WTC11 (cell line): ENCODE data around the gene SPNS3. TPM values are rescaled to one million over a fixed set of nuclear protein-coding genes. Genes with fewer than 3 reads are reported as not detected.

Experiments used
- ATAC-seq: fragments of 200-7000 bp; cut with Tn5 transposase; 2 replicates; pipeline ENCODE4 v1.10.0; 2021; ENCODE audit warnings: mild to moderate bottlenecking, moderate library complexity
- CTCF ChIA-PET: fragments of 300-600 bp; sonication (Branson Sonifier 250); formaldehyde crosslinking; loops from one replicate; lab custom pipeline; 2021; ENCODE audit warnings: antibody characterized with exemption; lab: Charles Lee
- POLR2A ChIA-PET: fragments of 350-600 bp; sonication (Branson Sonifier 250); formaldehyde crosslinking; loops from one replicate; lab custom pipeline; 2021; ENCODE audit warnings: antibody characterized with exemption; lab: Charles Lee
- DNase-seq: peaks from one replicate; pipeline ENCODE4 v3.0.0; 2021; ENCODE audit warnings: low spot score
- H3K27ac Mint-ChIP-seq: 2 replicates; pipeline ENCODE4 v1.8.0; 2021; ENCODE audit warnings: mixed read lengths
- H3K27me3 Mint-ChIP-seq: 2 replicates; pipeline ENCODE4 v1.8.0; 2021; ENCODE audit warnings: low read depth, mild to moderate bottlenecking, moderate library complexity, mixed read lengths
- H3K36me3 Mint-ChIP-seq: 2 replicates; pipeline ENCODE4 v1.8.0; 2021; ENCODE audit warnings: mixed read lengths
- H3K4me1 Mint-ChIP-seq: 2 replicates; pipeline ENCODE4 v1.8.0; 2022; ENCODE audit warnings: mixed read lengths
- H3K4me3 Mint-ChIP-seq: 2 replicates; pipeline ENCODE4 v1.8.0; 2021; ENCODE audit warnings: mild to moderate bottlenecking, moderate library complexity, mixed read lengths
- H3K9me3 Mint-ChIP-seq: 2 replicates; pipeline ENCODE4 v1.8.0; 2021; ENCODE audit warnings: mixed read lengths
- ELF4 ChIP-seq: sonication (generic); formaldehyde crosslinking; IDR thresholded peaks from 2 replicates; pipeline ENCODE4 v1.8.1; 2022; ENCODE audit warnings: low read depth, mild to moderate bottlenecking, moderate library complexity, missing genetic modification reagents
- ETV6 ChIP-seq: sonication (generic); formaldehyde crosslinking; IDR thresholded peaks from 2 replicates; pipeline ENCODE4 v1.8.1; 2022; ENCODE audit warnings: mild to moderate bottlenecking, missing genetic modification reagents
- FOXJ3 ChIP-seq: sonication (generic); formaldehyde crosslinking; IDR thresholded peaks from 2 replicates; pipeline ENCODE4 v1.9.0; 2021; ENCODE audit warnings: missing genetic modification reagents, mild to moderate bottlenecking, borderline replicate concordance
- FOXK1 ChIP-seq: sonication (generic); formaldehyde crosslinking; IDR thresholded peaks from 2 replicates; pipeline ENCODE4 v1.8.0; 2022; ENCODE audit warnings: mild to moderate bottlenecking, moderate library complexity, missing genetic modification reagents
- KAT7 ChIP-seq: sonication (generic); formaldehyde crosslinking; IDR thresholded peaks from 2 replicates; pipeline ENCODE4 v1.8.1; 2023; ENCODE audit warnings: missing genetic modification reagents, mild to moderate bottlenecking, borderline replicate concordance
- NFATC4 ChIP-seq: fragments of 250-450 bp; sonication (Bioruptor Pico); IDR thresholded peaks from 2 replicates; pipeline ENCODE4 v1.9.0; 2021; ENCODE audit warnings: mild to moderate bottlenecking
- NFE2L1 ChIP-seq: sonication (generic); formaldehyde crosslinking; IDR thresholded peaks from 2 replicates; pipeline ENCODE4 v1.8.1; 2023; ENCODE audit warnings: missing genetic modification reagents
- TCF7 ChIP-seq: sonication (generic); formaldehyde crosslinking; IDR thresholded peaks from 2 replicates; pipeline ENCODE4 v1.8.0; 2022; ENCODE audit warnings: mild to moderate bottlenecking, low read depth, missing genetic modification reagents, moderate library complexity
- ZNF121 ChIP-seq: sonication (generic); formaldehyde crosslinking; IDR thresholded peaks from 2 replicates; pipeline ENCODE4 v1.8.0; 2023; ENCODE audit warnings: missing genetic modification reagents
- ZNF219 ChIP-seq: sonication (generic); formaldehyde crosslinking; IDR thresholded peaks from 2 replicates; pipeline ENCODE4 v1.8.0; 2023; ENCODE audit warnings: missing genetic modification reagents, mild to moderate bottlenecking, borderline replicate concordance
- ZNF232 ChIP-seq: sonication (generic); formaldehyde crosslinking; IDR thresholded peaks from 2 replicates; pipeline ENCODE4 v1.8.0; 2022; ENCODE audit warnings: mild to moderate bottlenecking, missing genetic modification reagents
- ZNF423 ChIP-seq: fragments of 250-450 bp; sonication (Bioruptor Pico); IDR thresholded peaks from 2 replicates; pipeline ENCODE4 v2.1.2; 2022; ENCODE audit warnings: mild to moderate bottlenecking, moderate library complexity
- total RNA-seq: library from RNA; stranded (reverse); gene quantifications from 3 replicates; pipeline ENCODE4 v1.2.3, GENCODE V29; 2021
- TF ChIP-seq, protein P1 (sequence below): sonication (generic); formaldehyde crosslinking; IDR thresholded peaks from 2 replicates; pipeline ENCODE4 v1.8.0; 2023; ENCODE audit warnings: mild to moderate bottlenecking, missing genetic modification reagents
- TF ChIP-seq, protein P2 (sequence below): sonication (generic); formaldehyde crosslinking; IDR thresholded peaks from 2 replicates; pipeline ENCODE4 v1.8.1; 2022; ENCODE audit warnings: low read depth, mild to moderate bottlenecking, moderate library complexity, missing genetic modification reagents, borderline replicate concordance
- TF ChIP-seq, protein P3 (sequence below): sonication (generic); formaldehyde crosslinking; IDR thresholded peaks from 2 replicates; pipeline ENCODE4 v1.8.0; 2022; ENCODE audit warnings: missing genetic modification reagents
- TF ChIP-seq, protein P4 (sequence below): fragments of 250-450 bp; sonication (Bioruptor Pico); IDR thresholded peaks from 2 replicates; pipeline ENCODE4 v1.9.0; 2021; ENCODE audit warnings: moderate library complexity, mild to moderate bottlenecking, inconsistent platforms, borderline replicate concordance
- TF ChIP-seq, protein P5 (sequence below): fragments of 250-450 bp; sonication (Bioruptor Pico); conservative IDR thresholded peaks from 2 replicates; pipeline ENCODE4 v1.9.0; 2021; ENCODE audit warnings: mild to moderate bottlenecking

Gene SPNS3
- total RNA-seq, 1 experiment from 2014 or later, result not detected

DNA sequence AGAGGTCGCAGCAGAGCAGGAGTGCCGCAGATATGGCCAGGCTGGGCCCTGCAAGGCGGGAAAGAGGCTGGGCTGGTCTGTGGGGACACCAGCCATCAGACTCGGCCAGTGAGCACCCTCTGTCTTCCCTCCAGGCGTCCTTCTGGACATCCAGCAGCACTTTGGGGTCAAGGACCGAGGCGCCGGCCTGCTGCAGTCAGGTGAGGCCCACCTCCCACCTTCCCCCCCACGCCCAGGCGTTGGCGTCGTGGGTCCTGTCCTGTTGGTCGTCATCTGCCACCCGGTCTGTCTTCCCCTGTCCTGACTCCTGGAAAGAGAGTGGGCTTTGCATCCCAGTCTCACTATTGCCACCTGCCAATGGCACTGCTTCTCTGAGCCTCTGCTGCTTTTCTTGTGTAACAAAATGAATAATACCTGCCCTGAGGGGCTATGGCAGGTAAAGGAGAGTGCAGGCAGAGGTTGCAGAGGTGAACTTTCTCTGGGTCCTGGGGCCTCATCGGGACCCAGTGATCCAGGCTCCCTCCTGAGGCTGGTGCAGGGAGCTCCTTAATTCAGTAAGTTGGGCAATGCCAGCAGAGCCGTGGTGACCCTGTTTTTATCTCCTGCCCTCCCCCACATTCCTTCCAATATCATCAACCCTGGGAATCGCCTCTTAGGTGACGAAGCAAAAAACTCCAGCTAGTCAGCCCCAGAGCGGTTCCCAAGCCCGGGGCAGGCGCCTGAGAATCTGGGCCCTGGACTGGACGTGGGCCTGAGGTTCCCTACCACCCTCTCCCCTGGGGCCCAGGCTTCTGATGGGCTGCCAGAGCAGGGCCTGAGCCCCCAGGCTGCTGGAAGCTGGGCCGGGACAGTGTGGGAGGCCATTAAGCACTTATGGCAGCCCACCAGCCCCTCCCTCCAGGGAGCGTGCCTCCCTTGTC lies 79.6 kb downstream of the SPNS3 start:
- Mint-ChIP-seq H3K27me3 (peaks cover 21% of the 10 kb centered on the region), H3K4me3 (no peak overlapping the region), H3K4me1 (peaks cover 7% of the 10 kb centered on the region), H3K36me3 (no peaks in the 10 kb centered on the region), H3K9me3 (no peaks in the 10 kb centered on the region), H3K27ac (no peak overlapping the region)
- DNase-seq (no peak), ATAC-seq (no peak; the same call in 1 of the 2 replicates)
- TF ChIP-seq TCF7 (CRISPR knock-in tag), result no peak
- TF ChIP-seq FOXJ3, result no peak
- TF ChIP-seq KAT7, result no peak
- no peak for TF ChIP-seq NFE2L1 (CRISPR knock-in tag)
- TF ChIP-seq ELF4 (CRISPR knock-in tag), result no peak
- no peak for TF ChIP-seq ZNF232 (CRISPR knock-in tag)
- no peak for TF ChIP-seq ZNF121 (CRISPR knock-in tag)
- TF ChIP-seq, protein P1, sequence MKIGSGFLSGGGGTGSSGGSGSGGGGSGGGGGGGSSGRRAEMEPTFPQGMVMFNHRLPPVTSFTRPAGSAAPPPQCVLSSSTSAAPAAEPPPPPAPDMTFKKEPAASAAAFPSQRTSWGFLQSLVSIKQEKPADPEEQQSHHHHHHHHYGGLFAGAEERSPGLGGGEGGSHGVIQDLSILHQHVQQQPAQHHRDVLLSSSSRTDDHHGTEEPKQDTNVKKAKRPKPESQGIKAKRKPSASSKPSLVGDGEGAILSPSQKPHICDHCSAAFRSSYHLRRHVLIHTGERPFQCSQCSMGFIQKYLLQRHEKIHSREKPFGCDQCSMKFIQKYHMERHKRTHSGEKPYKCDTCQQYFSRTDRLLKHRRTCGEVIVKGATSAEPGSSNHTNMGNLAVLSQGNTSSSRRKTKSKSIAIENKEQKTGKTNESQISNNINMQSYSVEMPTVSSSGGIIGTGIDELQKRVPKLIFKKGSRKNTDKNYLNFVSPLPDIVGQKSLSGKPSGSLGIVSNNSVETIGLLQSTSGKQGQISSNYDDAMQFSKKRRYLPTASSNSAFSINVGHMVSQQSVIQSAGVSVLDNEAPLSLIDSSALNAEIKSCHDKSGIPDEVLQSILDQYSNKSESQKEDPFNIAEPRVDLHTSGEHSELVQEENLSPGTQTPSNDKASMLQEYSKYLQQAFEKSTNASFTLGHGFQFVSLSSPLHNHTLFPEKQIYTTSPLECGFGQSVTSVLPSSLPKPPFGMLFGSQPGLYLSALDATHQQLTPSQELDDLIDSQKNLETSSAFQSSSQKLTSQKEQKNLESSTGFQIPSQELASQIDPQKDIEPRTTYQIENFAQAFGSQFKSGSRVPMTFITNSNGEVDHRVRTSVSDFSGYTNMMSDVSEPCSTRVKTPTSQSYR (CRISPR knock-in tag), result no peak
- TF ChIP-seq, protein P2, sequence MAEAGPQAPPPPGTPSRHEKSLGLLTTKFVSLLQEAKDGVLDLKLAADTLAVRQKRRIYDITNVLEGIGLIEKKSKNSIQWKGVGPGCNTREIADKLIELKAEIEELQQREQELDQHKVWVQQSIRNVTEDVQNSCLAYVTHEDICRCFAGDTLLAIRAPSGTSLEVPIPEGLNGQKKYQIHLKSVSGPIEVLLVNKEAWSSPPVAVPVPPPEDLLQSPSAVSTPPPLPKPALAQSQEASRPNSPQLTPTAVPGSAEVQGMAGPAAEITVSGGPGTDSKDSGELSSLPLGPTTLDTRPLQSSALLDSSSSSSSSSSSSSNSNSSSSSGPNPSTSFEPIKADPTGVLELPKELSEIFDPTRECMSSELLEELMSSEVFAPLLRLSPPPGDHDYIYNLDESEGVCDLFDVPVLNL (CRISPR knock-in tag), result no peak
- TF ChIP-seq, protein P3, sequence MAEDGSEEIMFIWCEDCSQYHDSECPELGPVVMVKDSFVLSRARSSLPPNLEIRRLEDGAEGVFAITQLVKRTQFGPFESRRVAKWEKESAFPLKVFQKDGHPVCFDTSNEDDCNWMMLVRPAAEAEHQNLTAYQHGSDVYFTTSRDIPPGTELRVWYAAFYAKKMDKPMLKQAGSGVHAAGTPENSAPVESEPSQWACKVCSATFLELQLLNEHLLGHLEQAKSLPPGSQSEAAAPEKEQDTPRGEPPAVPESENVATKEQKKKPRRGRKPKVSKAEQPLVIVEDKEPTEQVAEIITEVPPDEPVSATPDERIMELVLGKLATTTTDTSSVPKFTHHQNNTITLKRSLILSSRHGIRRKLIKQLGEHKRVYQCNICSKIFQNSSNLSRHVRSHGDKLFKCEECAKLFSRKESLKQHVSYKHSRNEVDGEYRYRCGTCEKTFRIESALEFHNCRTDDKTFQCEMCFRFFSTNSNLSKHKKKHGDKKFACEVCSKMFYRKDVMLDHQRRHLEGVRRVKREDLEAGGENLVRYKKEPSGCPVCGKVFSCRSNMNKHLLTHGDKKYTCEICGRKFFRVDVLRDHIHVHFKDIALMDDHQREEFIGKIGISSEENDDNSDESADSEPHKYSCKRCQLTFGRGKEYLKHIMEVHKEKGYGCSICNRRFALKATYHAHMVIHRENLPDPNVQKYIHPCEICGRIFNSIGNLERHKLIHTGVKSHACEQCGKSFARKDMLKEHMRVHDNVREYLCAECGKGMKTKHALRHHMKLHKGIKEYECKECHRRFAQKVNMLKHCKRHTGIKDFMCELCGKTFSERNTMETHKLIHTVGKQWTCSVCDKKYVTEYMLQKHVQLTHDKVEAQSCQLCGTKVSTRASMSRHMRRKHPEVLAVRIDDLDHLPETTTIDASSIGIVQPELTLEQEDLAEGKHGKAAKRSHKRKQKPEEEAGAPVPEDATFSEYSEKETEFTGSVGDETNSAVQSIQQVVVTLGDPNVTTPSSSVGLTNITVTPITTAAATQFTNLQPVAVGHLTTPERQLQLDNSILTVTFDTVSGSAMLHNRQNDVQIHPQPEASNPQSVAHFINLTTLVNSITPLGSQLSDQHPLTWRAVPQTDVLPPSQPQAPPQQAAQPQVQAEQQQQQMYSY, result no peak
- TF ChIP-seq FOXK1 (CRISPR knock-in tag), result no peak
- TF ChIP-seq, protein P4, sequence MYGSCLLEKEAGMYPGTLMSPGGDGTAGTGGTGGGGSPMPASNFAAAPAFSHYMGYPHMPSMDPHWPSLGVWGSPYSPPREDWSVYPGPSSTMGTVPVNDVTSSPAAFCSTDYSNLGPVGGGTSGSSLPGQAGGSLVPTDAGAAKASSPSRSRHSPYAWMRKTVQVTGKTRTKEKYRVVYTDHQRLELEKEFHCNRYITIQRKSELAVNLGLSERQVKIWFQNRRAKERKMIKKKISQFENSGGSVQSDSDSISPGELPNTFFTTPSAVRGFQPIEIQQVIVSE, result no peak
- TF ChIP-seq ZNF219, result no peak
- TF ChIP-seq ZNF423 (CRISPR knock-in tag), result no peak
- no peak for TF ChIP-seq NFATC4 (CRISPR knock-in tag)
- TF ChIP-seq ETV6, result no peak
- TF ChIP-seq, protein P5, sequence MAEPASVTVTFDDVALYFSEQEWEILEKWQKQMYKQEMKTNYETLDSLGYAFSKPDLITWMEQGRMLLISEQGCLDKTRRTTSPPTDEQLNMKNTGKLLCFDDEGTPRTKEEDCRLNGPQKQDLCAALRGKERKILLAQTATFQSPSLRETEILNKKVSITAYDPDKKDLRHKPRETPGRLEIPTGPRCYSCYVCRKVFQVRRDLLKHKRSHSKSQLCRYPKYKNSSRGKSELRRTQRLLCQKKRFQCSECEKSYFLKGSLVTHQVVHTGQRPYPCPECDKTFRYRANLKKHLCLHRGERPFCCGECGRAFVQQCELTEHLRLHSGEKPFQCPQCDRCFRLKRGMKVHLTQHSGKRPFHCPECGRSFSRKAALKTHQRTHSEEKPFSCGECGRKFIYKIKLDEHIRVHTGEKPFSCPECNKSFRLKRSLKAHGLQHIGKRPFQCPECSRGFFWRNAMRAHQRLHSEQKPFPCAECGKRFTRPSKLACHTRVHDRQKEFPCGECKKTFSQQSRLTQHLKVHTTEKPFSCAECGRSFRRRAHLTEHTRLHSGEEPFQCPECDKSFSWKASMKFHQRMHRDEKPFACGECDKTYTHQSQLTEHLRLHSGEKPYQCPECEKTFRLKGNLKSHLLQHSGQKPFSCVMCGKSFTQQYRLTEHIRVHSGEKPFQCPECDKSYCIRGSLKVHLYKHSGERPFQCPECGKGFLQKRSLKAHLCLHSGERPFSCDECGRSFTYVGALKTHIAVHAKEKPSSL, result no peak
- ChIA-PET CTCF (interaction anchor here (0.8 to 1.1 kb wide), 4 partner anchors 9 to 314 kb away, joined by 3 to 5 read pairs (median 4); no protein-coding TSS in a partner anchor), POLR2A (interaction anchor here (0.9 to 1.6 kb wide), 2 partner anchors 14 to 23 kb away, joined by 3 read pairs; no protein-coding TSS in a partner anchor)
